Urinary bladder (tissue), 4 donors: ENCODE measurements around the gene AOC2. TPM values are rescaled to one million over a fixed set of nuclear protein-coding genes. Genes with fewer than 3 reads are reported as not detected.
"Not testable (repeated sequence)": the region's sequence is repeated elsewhere in the genome, so short reads cannot be mapped to it uniquely, and the experiment has no call there.

ENCODE experiments used
- DNase-seq: peaks from one replicate; pipeline ENCODE4 v3.0.0-alpha.2; 2015; ENCODE audit errors: extremely low spot score
- H3K27ac ChIP-seq: one replicate; pipeline ENCODE4 v1.5.1; 2013; ENCODE audit warnings: low read depth, mild to moderate bottlenecking, moderate library complexity
- H3K36me3 ChIP-seq: one replicate; pipeline ENCODE4 v1.6.1; 2013; ENCODE audit warnings: mild to moderate bottlenecking, moderate library complexity; ENCODE audit not compliant: insufficient read depth
- H3K4me1 ChIP-seq: one replicate; pipeline ENCODE4 v1.6.1; 2013; ENCODE audit warnings: mild to moderate bottlenecking, moderate library complexity; ENCODE audit not compliant: insufficient read depth
- H3K4me3 ChIP-seq: one replicate; pipeline ENCODE4 v1.5.1; 2013; ENCODE audit warnings: low read depth, low read length
- WGBS: extraction: QIAGEN DNeasy Blood & Tissue Kit; methylation state at CpG from one replicate; pipeline ENCODE4 v1.1.7; 2013; 5-methylcytosine and 5-hydroxymethylcytosine counted together
- polyA plus RNA-seq: library from polyadenylated mRNA; stranded (reverse); fragments of 200-250 nt; gene quantifications from one replicate; pipeline ENCODE4 v1.2.3, GENCODE V29; 2013
- total RNA-seq: library from RNA; depleted of rRNA; stranded (reverse); fragments of >200 nt; gene quantifications from one replicate; pipeline ENCODE4 v1.2.3, GENCODE V29; 2014
- donor health status: healthy with polysubstance abuse.
- donor health status: healthy.

AOC2 gene
- total and polyA plus RNA-seq, 2 donors: 0.42 to 2.1 TPM

DNA sequence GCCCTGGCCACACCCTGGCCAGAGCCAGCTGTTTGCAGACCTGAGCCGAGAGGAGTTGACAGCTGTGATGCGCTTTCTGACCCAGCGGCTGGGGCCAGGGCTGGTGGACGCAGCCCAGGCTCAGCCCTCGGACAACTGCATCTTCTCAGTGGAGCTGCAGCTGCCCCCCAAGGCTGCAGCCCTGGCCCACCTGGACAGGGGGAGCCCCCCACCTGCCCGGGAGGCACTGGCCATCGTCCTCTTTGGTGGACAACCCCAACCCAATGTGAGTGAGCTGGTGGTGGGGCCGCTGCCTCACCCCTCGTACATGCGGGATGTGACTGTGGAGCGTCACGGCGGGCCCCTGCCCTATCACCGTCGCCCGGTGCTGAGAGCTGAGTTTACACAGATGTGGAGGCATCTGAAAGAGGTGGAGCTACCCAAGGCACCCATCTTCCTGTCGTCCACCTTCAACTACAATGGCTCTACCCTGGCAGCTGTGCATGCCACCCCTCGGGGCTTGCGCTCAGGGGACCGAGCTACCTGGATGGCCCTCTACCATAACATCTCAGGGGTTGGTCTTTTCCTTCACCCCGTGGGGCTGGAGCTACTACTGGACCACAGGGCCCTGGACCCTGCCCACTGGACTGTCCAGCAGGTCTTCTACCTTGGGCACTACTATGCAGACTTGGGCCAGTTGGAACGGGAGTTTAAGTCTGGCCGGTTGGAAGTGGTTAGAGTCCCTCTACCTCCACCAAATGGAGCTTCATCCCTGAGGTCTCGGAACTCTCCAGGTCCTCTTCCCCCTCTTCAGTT lies 578 bp downstream of the AOC2 start:
- Histone ChIP-seq H3K27ac (no peak overlapping the region), H3K4me3 (no peak overlapping the region), H3K4me1 (no peaks in the 10 kb centered on the region), H3K36me3 (peaks cover 2% of the 10 kb centered on the region)
- no peak for DNase-seq
- 88% methylated on average over 24 of the region's 24 CpGs for WGBS

- H3K27ac ChIP-seq: no peak overlapping the region
- 91% methylated on average over 12 of the region's 12 CpGs for WGBS
- DNase-seq: no peak
- H3K4me3 ChIP-seq: no peak overlapping the region
- peaks cover 2% of the 10 kb centered on the region for H3K36me3 ChIP-seq
- H3K4me1 ChIP-seq: no peaks in the 10 kb centered on the region
These were observed 1.2 kb downstream of the AOC2 start for GRCh38 chr17:42845556-42845917.

GRCh38 chr17:42845918-42846593 lies 1.7 kb downstream of the AOC2 start:
- 69% methylated on average over 7 of the region's 7 CpGs for WGBS
- H3K4me3 ChIP-seq: no peak overlapping the region
- H3K36me3 ChIP-seq: peaks cover 2% of the 10 kb centered on the region
- H3K27ac ChIP-seq: no peak overlapping the region
- DNase-seq: no peak
- no peaks in the 10 kb centered on the region for H3K4me1 ChIP-seq

DNA sequence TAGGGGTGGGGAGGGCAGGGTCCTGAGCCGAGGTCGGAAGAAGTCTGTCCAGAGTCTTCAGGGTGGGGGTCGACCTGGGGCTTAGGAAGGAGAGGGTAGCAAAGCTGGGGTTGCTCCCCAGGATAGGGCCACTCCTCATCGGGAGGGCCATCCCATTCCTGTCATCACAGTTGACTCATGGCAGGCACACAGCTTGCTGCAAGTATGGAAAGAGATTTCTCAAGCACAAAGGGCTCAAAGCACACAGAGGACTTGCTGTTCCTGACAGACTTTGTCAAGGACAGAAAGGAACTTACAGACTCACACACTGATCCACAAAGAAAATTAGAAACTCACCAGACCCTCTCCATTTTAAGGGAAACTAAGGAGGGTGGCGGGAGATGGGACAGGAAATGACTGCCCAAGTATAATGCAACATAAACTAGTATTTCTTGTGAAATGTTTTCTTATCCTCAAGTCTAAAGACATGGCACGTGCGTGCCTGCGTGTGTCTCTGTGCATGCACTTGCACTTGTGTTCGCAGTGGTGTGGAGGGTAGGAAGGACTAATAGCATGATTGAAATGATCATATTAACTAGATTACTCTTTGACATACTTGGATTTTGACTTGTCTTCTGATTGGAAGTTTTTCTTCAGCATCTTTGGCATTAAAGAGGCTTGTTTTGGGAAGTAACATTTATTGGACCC lies 2.4 kb downstream of the AOC2 start:
- Histone ChIP-seq H3K4me1 (no peaks in the 10 kb centered on the region), H3K36me3 (no peaks in the 10 kb centered on the region), H3K27ac (no peak overlapping the region), H3K4me3 (no peak overlapping the region)
- WGBS: 61% methylated on average over 9 of the region's 9 CpGs
- no peak for DNase-seq

- WGBS: 89% methylated on average over 3 of the region's 3 CpGs
- Histone ChIP-seq H3K36me3 (no peaks in the 10 kb centered on the region), H3K4me1 (no peaks in the 10 kb centered on the region), H3K4me3 (no peak overlapping the region), H3K27ac (no peak overlapping the region)
- DNase-seq: no peak
These were observed 3.7 kb downstream of the AOC2 start for GRCh38 chr17:42848093-42848492.

- no peak overlapping the region for H3K27ac ChIP-seq
- no peaks in the 10 kb centered on the region for H3K4me1 ChIP-seq
- no peak for DNase-seq
- 91% methylated on average over 9 of the region's 9 CpGs for WGBS
- no peak overlapping the region for H3K4me3 ChIP-seq
- H3K36me3 ChIP-seq: no peaks in the 10 kb centered on the region
These were observed 4.7 kb downstream of the AOC2 start for GRCh38 chr17:42849031-42849430.

- 64% methylated on average over 8 of the region's 8 CpGs for WGBS
- H3K4me1 ChIP-seq: no peaks in the 10 kb centered on the region
- DNase-seq: no peak
- H3K4me3 ChIP-seq: no peak overlapping the region
- no peak overlapping the region for H3K27ac ChIP-seq
- H3K36me3 ChIP-seq: no peaks in the 10 kb centered on the region
These were observed 5.2 kb downstream of the AOC2 start for GRCh38 chr17:42849451-42850181.

- H3K4me1 ChIP-seq: no peaks in the 10 kb centered on the region
These were observed 6.6 kb downstream of the AOC2 start, which contains the start of gene AOC3 for GRCh38 chr17:42850954-42851353. TSS of gene AOC3 (plus strand) at chr17:42851199. CDS start at chr17:42851344, 145 bp downstream.

DNA sequence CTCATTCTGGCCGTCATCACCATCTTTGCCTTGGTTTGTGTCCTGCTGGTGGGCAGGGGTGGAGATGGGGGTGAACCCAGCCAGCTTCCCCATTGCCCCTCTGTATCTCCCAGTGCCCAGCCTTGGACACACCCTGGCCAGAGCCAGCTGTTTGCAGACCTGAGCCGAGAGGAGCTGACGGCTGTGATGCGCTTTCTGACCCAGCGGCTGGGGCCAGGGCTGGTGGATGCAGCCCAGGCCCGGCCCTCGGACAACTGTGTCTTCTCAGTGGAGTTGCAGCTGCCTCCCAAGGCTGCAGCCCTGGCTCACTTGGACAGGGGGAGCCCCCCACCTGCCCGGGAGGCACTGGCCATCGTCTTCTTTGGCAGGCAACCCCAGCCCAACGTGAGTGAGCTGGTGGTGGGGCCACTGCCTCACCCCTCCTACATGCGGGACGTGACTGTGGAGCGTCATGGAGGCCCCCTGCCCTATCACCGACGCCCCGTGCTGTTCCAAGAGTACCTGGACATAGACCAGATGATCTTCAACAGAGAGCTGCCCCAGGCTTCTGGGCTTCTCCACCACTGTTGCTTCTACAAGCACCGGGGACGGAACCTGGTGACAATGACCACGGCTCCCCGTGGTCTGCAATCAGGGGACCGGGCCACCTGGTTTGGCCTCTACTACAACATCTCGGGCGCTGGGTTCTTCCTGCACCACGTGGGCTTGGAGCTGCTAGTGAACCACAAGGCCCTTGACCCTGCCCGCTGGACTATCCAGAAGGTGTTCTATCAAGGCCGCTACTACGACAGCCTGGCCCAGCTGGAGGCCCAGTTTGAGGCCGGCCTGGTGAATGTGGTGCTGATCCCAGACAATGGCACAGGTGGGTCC lies 7.2 kb downstream of the AOC2 start:
- H3K27ac ChIP-seq: peak overlapping the region; percentile 31
- not testable (repeated sequence) for DNase-seq, H3K4me1 ChIP-seq, H3K36me3 ChIP-seq
- 50% methylated on average over 25 of the region's 28 CpGs for WGBS
- peak overlapping the region; percentile 35 for H3K4me3 ChIP-seq

More at GRCh38 chr17:42850954-42851353, 6.6 kb downstream of the AOC2 start, which contains the start of gene AOC3:
- Histone ChIP-seq H3K27ac (peak within 1 kb of the TSS; percentile 31), H3K4me3 (peak within 1 kb of the TSS; percentile 35), H3K36me3 (no peaks in the 10 kb centered on the region)
- WGBS: 15% methylated on average over 9 of the region's 9 CpGs
- DNase-seq: no peak

DNA sequence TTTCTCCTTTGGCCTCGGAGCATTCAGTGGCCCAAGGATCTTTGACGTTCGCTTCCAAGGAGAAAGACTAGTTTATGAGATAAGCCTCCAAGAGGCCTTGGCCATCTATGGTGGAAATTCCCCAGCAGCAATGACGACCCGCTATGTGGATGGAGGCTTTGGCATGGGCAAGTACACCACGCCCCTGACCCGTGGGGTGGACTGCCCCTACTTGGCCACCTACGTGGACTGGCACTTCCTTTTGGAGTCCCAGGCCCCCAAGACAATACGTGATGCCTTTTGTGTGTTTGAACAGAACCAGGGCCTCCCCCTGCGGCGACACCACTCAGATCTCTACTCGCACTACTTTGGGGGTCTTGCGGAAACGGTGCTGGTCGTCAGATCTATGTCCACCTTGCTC lies 8.0 kb downstream of the AOC2 start:
- no peak for DNase-seq
- Histone ChIP-seq H3K27ac (peak overlapping the region; percentile 34), H3K4me1 (no peaks in the 10 kb centered on the region), H3K36me3 (no peaks in the 10 kb centered on the region), H3K4me3 (peak overlapping the region; percentile 16)
- 52% methylated on average over 15 of the region's 15 CpGs for WGBS

DNA sequence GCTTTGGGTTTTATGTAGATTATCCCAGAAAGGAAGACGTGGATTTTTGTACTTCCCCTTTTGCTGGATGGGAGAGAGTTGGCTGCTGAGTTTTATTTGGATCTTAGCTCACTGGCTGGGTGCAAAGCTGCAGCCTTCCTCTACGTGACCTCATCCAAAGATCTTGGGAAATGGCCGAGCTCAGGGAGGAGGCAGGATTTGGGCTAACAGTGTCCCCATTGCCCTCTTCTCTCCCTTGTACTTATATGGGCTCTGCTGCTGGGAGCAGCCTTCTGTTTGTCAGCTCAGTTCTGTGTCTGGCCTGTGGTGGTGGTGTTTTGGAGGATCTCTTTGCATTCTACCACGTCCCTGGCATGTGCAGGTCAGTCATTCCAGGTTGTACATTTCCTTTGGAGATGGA lies 8.6 kb downstream of the AOC2 start:
- H3K36me3 ChIP-seq: no peaks in the 10 kb centered on the region
- DNase-seq: no peak
- no peaks in the 10 kb centered on the region for H3K4me1 ChIP-seq
- 15% methylated on average over 4 of the region's 4 CpGs for WGBS
- no peak overlapping the region for H3K27ac ChIP-seq
- peak overlapping the region; percentile 6 for H3K4me3 ChIP-seq

DNA sequence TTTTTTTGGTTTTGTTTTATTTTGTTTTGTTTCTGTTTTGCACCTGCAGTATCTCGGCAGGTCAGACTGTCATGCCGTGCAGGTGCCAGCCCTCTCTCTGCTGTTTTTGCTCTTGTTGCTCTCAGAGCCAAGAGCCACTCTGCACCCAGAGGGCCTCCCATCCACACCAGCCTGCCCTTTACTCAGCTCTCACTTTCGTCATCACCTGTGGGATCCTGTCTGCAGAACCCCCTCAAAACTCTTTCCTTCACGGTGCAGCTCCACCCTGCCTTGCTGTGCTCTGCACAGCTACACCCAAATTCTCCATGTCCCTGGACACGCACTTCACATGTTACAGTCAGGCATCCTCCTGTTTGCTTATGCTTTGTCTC lies 9.2 kb downstream of the AOC2 start:
- 46% methylated on average over 5 of the region's 5 CpGs for WGBS
- Histone ChIP-seq H3K4me1 (no peaks in the 10 kb centered on the region), H3K4me3 (peak overlapping the region; percentile 2), H3K27ac (no peak overlapping the region), H3K36me3 (no peaks in the 10 kb centered on the region)
- no peak for DNase-seq
